ENCODE results near the gene UNKL. TPM values are rescaled to one million over a fixed set of nuclear protein-coding genes. Genes with fewer than 3 reads are reported as not detected.

The UNKL gene
- total RNA-seq, 2 experiments from 2014 or later: 60.4 to 68.7 TPM

DNA sequence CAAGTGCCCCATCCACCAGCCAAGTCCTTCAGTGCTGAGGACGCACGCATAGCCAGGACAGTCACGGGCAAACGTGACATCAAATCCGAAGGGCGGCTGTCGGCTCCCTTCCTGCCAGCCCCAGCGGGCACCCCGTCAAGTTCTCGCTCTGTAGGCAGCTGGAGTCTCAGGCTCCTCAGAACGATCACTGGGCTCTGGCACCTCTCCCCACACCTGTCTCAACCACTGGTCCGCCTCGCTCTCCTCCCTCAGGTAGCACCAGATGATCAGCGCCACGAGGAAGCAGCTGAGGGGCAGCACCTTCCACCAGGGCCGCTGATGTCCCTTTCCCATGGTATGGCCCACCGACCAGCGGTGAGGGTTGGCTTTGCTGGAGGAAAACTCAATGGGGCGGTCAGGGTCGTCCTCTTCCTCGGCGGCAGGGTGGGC, 5.6 kb upstream of the UNKL start:
- Mint-ChIP-seq H3K27me3 (no peaks in the 10 kb centered on the region), H3K4me3 (peak overlapping the region; percentile 86), H3K27ac (peak overlapping the region; percentile 98), H3K4me1 (peaks cover 15% of the 10 kb centered on the region), H3K9me3 (no peaks in the 10 kb centered on the region), H3K36me3 (peaks cover 1% of the 10 kb centered on the region)
- POLR2A ChIA-PET: interaction anchor here (0.6 to 2.5 kb wide), 27 partner anchors 8 to 1028 kb away, joined by 3 to 26 read pairs (median 5); partner anchors contain the start of genes CRAMP1, EME2, FAHD1 and HAGH
- peak; percentile 0 for ATAC-seq (ENCODE audit: low read depth)
- no peak for DNase-seq

DNA sequence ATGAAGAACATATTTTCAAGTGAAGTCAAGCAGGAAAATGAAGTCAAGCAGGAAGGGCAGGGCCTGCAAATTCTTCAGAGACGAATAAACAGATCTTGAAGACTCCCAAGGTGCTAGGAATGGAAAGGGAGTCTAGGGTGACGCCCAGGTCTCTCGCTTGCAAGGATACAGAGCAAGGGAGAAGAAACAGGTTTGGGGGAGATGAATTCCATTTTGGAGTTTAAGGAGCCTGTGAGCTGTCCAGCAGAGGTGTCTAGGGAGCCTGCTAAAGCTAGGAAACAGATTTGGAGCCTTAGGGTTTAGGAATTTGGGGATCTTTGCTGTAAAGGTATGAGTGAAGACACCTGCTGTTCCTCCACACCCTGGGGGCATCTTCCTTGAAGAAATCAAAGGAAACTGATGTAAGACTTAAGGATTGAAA, 2.0 kb upstream of the UNKL start:
- Mint-ChIP-seq H3K36me3 (peaks cover 5% of the 10 kb centered on the region), H3K27ac (peak overlapping the region; percentile 72), H3K27me3 (no peaks in the 10 kb centered on the region), H3K4me1 (peaks cover 23% of the 10 kb centered on the region), H3K4me3 (peak overlapping the region; percentile 32), H3K9me3 (no peaks in the 10 kb centered on the region)
- POLR2A ChIA-PET: interaction anchor here (0.7 to 1.4 kb wide), 2 partner anchors 8 to 307 kb away, joined by 3 to 6 read pairs; no protein-coding TSS in a partner anchor
- ATAC-seq (ENCODE audit: low read depth): no peak
- DNase-seq: no peak

DNA sequence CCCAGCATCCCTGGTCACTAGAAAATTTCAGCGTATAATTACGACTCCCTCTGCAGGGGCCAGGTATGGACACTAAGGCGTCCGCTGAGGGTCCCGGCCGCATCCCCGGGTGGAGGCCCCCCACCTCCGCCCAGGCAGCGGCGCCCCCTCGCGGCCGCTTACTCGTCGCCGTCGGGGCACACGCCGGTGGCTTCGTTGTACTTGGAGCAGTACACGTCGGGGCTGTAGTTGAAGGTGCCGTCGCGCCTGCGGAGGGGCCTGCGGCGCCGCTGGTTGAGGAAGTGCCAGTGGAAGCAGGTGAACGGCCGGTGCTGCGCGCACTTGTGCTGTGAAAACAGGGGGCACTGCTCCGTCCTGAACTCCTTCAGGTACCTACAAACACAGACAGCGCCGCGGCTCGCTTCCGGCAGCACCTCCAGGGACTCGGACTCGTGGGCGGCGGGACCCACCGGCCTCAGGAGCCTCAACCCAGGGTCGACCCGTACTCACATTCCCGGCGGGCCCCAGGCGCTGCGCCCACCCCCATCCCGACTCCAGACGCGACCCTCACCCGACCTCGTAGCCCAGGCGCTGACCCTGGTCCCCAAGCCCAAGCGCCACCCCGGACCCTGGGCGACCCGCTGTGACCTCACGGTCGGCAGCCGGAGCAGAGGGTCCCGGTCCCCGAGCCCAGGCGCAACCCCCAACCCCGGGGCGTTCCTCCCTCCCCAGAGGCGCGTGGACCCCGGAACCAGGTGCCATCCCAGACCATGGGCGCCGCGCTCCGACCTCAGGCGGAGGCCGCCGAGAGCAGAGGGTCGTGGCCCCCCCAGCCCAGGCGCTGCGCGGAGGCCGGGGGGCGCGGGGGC, 596 bp downstream of the UNKL start:
- H3K27ac Mint-ChIP-seq: peak overlapping the region; percentile 92
- no peaks in the 10 kb centered on the region for H3K9me3 Mint-ChIP-seq

GRCh38 chr16:1412847-1413246, 1.7 kb downstream of the UNKL start:
- H3K4me1 Mint-ChIP-seq: peaks cover 18% of the 10 kb centered on the region
- no peak overlapping the region for H3K4me3 Mint-ChIP-seq
- POLR2A ChIA-PET: interaction anchor here (0.7 to 2.1 kb wide), 2 partner anchors 8 to 31 kb away, joined by 5 to 11 read pairs; partner anchors contain the start of genes CCDC154 and UQCC4
- H3K36me3 Mint-ChIP-seq: peaks cover 4% of the 10 kb centered on the region
- no peaks in the 10 kb centered on the region for H3K27me3 Mint-ChIP-seq
- ATAC-seq (ENCODE audit: low read depth) (no peak), DNase-seq (no peak)
- no peaks in the 10 kb centered on the region for H3K9me3 Mint-ChIP-seq
- peak overlapping the region; percentile 51 for H3K27ac Mint-ChIP-seq

More for the DNA sequence above, 596 bp downstream of the UNKL start:
- Mint-ChIP-seq H3K36me3 (peaks cover 4% of the 10 kb centered on the region), H3K27me3 (no peaks in the 10 kb centered on the region), H3K4me3 (peak overlapping the region; percentile 85), H3K4me1 (peaks cover 17% of the 10 kb centered on the region)
- POLR2A ChIA-PET: no interaction called here
- peak; percentile 87 for DNase-seq
- peak; percentile 73 for ATAC-seq (ENCODE audit: low read depth)

DNA sequence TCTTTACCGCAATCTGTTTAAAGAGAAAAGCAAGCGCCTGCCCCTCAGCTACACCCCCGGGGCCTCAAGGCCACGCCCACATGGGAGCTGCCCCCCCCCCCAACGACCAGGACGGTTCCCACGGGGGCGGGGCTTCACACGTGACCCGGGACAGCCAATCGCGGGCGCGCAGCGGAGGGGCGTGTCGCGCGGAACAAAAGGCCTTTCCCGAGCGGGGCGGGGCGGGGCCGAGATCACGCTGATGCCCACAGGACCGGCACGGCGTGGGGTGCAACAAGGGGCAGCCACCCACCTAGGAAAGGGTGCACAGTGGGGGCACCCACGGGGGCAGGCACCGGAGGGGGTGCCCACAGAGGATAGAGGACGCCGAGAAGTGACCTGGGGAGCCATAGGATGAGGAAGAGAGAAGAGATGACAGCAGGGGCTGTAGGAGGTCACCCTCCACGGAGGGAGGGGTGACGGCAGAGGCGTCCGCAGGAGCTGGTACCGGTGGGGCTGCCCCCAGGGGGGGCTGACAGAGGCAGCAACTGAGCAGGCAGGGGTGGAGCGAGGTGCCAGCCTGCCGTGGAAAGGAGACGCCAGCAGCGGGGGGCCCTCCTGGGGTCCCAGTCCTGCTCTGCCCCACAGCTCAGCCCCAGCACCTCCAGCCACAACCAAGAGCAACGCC, 6.2 kb downstream of the UNKL start:
- Mint-ChIP-seq H3K27me3 (no peaks in the 10 kb centered on the region), H3K9me3 (no peaks in the 10 kb centered on the region), H3K4me3 (peak overlapping the region; percentile 82), H3K27ac (no peak overlapping the region), H3K36me3 (peaks cover 5% of the 10 kb centered on the region), H3K4me1 (peaks cover 12% of the 10 kb centered on the region)
- ATAC-seq (ENCODE audit: low read depth) (peak; percentile 89), DNase-seq (peak; percentile 98)
- POLR2A ChIA-PET: interaction anchor here (0.6 to 1.5 kb wide), 3 partner anchors 8 to 104 kb away, joined by 3 to 7 read pairs (median 6); partner anchors contain the start of gene UQCC4

- DNase-seq (no peak), ATAC-seq (ENCODE audit: low read depth) (no peak)
- Mint-ChIP-seq H3K27me3 (no peaks in the 10 kb centered on the region), H3K36me3 (peaks cover 6% of the 10 kb centered on the region), H3K4me1 (peaks cover 12% of the 10 kb centered on the region), H3K4me3 (peak overlapping the region; percentile 82), H3K9me3 (no peaks in the 10 kb centered on the region), H3K27ac (no peak overlapping the region)
- POLR2A ChIA-PET: interaction anchor here (0.6 to 1.5 kb wide), 3 partner anchors 13 to 103 kb away, joined by 3 to 7 read pairs (median 3); partner anchors contain the start of gene UQCC4
Observed at GRCh38 chr16:1407753-1408152, 6.8 kb downstream of the UNKL start.

GRCh38 chr16:1403733-1404132, 10.8 kb downstream of the UNKL start:
- POLR2A ChIA-PET: no interaction called here
- H3K4me3 Mint-ChIP-seq: no peak overlapping the region
- no peaks in the 10 kb centered on the region for H3K27me3 Mint-ChIP-seq
- H3K36me3 Mint-ChIP-seq: peaks cover 2% of the 10 kb centered on the region
- peaks cover 6% of the 10 kb centered on the region for H3K4me1 Mint-ChIP-seq
- DNase-seq (no peak), ATAC-seq (ENCODE audit: low read depth) (no peak)
- no peak overlapping the region for H3K27ac Mint-ChIP-seq
- no peaks in the 10 kb centered on the region for H3K9me3 Mint-ChIP-seq

GRCh38 chr16:1403036-1403435, 11.5 kb downstream of the UNKL start:
- POLR2A ChIA-PET: no interaction called here
- Mint-ChIP-seq H3K27ac (no peak overlapping the region), H3K36me3 (peaks cover 2% of the 10 kb centered on the region), H3K27me3 (no peaks in the 10 kb centered on the region), H3K9me3 (no peaks in the 10 kb centered on the region), H3K4me3 (no peak overlapping the region), H3K4me1 (peaks cover 4% of the 10 kb centered on the region)
- DNase-seq (no peak), ATAC-seq (ENCODE audit: low read depth) (no peak)

- POLR2A ChIA-PET: interaction anchor here (1.3 kb wide), 1 partner anchor 22 kb away, joined by 3 read pairs; no protein-coding TSS in a partner anchor
- H3K36me3 Mint-ChIP-seq: peaks cover 2% of the 10 kb centered on the region
- no peak overlapping the region for H3K27ac Mint-ChIP-seq
- no peaks in the 10 kb centered on the region for H3K27me3 Mint-ChIP-seq
- DNase-seq: no peak
- ATAC-seq (ENCODE audit: low read depth): no peak
- H3K4me1 Mint-ChIP-seq: no peaks in the 10 kb centered on the region
- H3K9me3 Mint-ChIP-seq: no peaks in the 10 kb centered on the region
- H3K4me3 Mint-ChIP-seq: no peak overlapping the region
Observed at GRCh38 chr16:1401758-1402154, 12.7 kb downstream of the UNKL start.

GRCh38 chr16:1401061-1401757, 13.3 kb downstream of the UNKL start:
- Mint-ChIP-seq H3K9me3 (no peaks in the 10 kb centered on the region), H3K27ac (no peak overlapping the region), H3K4me3 (no peak overlapping the region), H3K4me1 (no peaks in the 10 kb centered on the region), H3K36me3 (peaks cover 2% of the 10 kb centered on the region), H3K27me3 (no peaks in the 10 kb centered on the region)
- DNase-seq: no peak
- ATAC-seq (ENCODE audit: low read depth): no peak
- POLR2A ChIA-PET: interaction anchor here (1.3 kb wide), 1 partner anchor 22 kb away, joined by 3 read pairs; no protein-coding TSS in a partner anchor

DNA sequence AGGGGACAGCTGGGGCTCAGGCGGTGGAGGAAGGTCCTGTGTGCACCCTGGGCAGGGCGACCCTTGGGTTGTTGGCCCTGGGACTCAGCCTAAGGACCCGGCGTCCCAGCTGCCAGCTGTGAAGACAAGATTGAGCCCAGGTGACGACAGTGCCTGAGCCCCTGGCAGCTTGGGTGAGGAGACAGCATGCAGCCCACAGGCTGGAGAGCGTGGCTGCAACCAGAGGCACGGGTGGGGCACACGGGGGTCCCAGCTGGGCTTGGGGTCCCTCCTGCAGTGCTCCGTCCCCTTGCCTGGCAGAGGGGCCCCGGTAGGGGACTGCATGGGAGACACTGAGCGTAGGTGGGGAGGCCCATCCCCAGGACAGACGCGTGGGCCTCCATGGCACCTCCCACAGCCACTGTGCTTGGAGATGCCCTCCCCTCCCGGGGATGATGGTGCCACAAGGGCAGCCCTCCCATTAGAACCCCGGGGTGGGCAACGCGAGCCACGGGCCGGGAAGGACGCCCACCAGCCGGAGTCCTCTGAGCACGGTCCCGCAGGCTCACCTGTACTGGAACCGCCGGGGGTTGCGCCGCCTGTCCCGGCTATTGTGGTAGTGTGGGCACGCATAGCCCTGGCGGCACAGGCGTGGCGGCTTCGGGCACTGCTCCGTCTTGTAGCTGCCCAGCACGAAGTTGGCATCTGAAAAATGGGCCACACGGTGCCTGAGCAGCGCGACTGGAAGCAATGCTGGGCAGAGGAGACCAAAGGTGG, 15.5 kb downstream of the UNKL start:
- Mint-ChIP-seq H3K27ac (no peak overlapping the region), H3K36me3 (peaks cover 2% of the 10 kb centered on the region), H3K4me3 (no peak overlapping the region), H3K9me3 (no peaks in the 10 kb centered on the region), H3K27me3 (no peaks in the 10 kb centered on the region), H3K4me1 (no peaks in the 10 kb centered on the region)
- POLR2A ChIA-PET: interaction anchor here (0.6 kb wide), 1 partner anchor 19 kb away, joined by 4 read pairs; no protein-coding TSS in a partner anchor
- ATAC-seq (ENCODE audit: low read depth) (no peak), DNase-seq (no peak)

DNA sequence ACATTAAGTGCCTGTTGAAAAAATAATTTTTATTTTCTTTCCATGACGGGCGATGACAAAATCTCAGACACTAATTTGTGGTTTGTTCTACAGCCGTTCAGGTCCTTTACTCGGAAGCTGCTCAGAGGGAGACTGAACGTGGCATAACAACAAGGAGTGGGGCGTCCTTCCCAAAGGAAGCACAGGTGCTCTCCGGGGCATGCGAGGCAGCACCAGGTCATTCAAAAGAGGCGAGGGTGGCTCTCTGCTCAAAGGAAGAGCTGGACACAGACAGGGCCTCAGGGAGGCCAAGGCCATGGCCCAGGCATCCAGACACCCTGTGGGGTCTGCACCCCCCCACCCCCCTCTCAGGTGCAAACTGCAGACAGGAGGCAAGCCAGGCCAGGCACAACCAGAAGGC, 16.2 kb downstream of the UNKL start:
- ATAC-seq (ENCODE audit: low read depth) (no peak), DNase-seq (no peak)
- Mint-ChIP-seq H3K36me3 (peaks cover under 1% of the 10 kb centered on the region), H3K4me1 (no peaks in the 10 kb centered on the region), H3K4me3 (no peak overlapping the region), H3K27ac (no peak overlapping the region), H3K27me3 (no peaks in the 10 kb centered on the region), H3K9me3 (no peaks in the 10 kb centered on the region)
- POLR2A ChIA-PET: no interaction called here

Data from activated naive CD8-positive, alpha-beta T cell treated with anti-CD3 and anti-CD28 coated beads, Interleukin-2, amount 10 ng/mL, durations not matched to agents 7 days and 5 days (primary cell).